ENCODE data around the gene PPP2R2C.

PPP2R2C gene

GRCh38 chr4:6350646-6351045 lies 121.8 kb downstream of the PPP2R2C start:
- no peak for TF ChIP-seq CTCF (conservative IDR thresholded peaks at IDR 0.05; ENCODE audit: low read depth)

GRCh38 chr4:6349896-6350603 lies 122.4 kb downstream of the PPP2R2C start:
- CTCF ChIA-PET: no interaction called here
- POLR2A ChIA-PET (ENCODE audit: low non-redundant PET): no interaction called here
- TF ChIP-seq CTCF (conservative IDR thresholded peaks at IDR 0.05; ENCODE audit: low read depth): no peak
- DNase-seq (ENCODE audit: low spot score): no peak
- H3K27ac ChIP-seq: no peak overlapping the region

More at GRCh38 chr4:6350646-6351045, 121.8 kb downstream of the PPP2R2C start:
- no peak for DNase-seq (ENCODE audit: low spot score)
- ChIA-PET CTCF (no interaction called here), POLR2A (ENCODE audit: low non-redundant PET) (no interaction called here)
- no peak overlapping the region for H3K27ac ChIP-seq

GRCh38 chr4:6348408-6348807 lies 124.0 kb downstream of the PPP2R2C start:
- no peak for TF ChIP-seq CTCF (conservative IDR thresholded peaks at IDR 0.05; ENCODE audit: low read depth)
- POLR2A ChIA-PET (ENCODE audit: low non-redundant PET): no interaction called here
- CTCF ChIA-PET: interaction anchor here (0.6 to 0.7 kb wide), 2 partner anchors 79 to 534 kb away, joined by 3 to 4 read pairs; partner anchors contain the start of gene WFS1
- DNase-seq (ENCODE audit: low spot score): no peak
- no peak overlapping the region for H3K27ac ChIP-seq

- CTCF ChIA-PET: no interaction called here
- no peak for TF ChIP-seq CTCF (conservative IDR thresholded peaks at IDR 0.05; ENCODE audit: low read depth)
Observed at GRCh38 chr4:6347511-6348045, 124.8 kb downstream of the PPP2R2C start.

GRCh38 chr4:6346373-6347110 lies 125.9 kb downstream of the PPP2R2C start:
- DNase-seq (ENCODE audit: low spot score): no peak
- no peak for TF ChIP-seq CTCF (conservative IDR thresholded peaks at IDR 0.05; ENCODE audit: low read depth)
- H3K27ac ChIP-seq: no peak overlapping the region
- ChIA-PET CTCF (no interaction called here), POLR2A (ENCODE audit: low non-redundant PET) (no interaction called here)

More at GRCh38 chr4:6347511-6348045, 124.8 kb downstream of the PPP2R2C start:
- POLR2A ChIA-PET (ENCODE audit: low non-redundant PET): no interaction called here
- no peak for DNase-seq (ENCODE audit: low spot score)
- no peak overlapping the region for H3K27ac ChIP-seq

- no peak for TF ChIP-seq CTCF (conservative IDR thresholded peaks at IDR 0.05; ENCODE audit: low read depth)
- DNase-seq (ENCODE audit: low spot score): no peak
- POLR2A ChIA-PET (ENCODE audit: low non-redundant PET): no interaction called here
- H3K27ac ChIP-seq: no peak overlapping the region
- CTCF ChIA-PET: no interaction called here
Observed at GRCh38 chr4:6345866-6346265, 126.5 kb downstream of the PPP2R2C start.

Data from RWPE1 (cell line).